K562 (cell line): ENCODE measurements around the gene RBM20. TPM values are rescaled to one million over a fixed set of nuclear protein-coding genes. Genes with fewer than 3 reads are reported as not detected.

Experiments used
- BRCA1 ChIP-seq, 2 experiments: fragments of 450-650 bp in 1 of 2; sonication (generic) in 1 of 2; formaldehyde crosslinking in 1 of 2; IDR thresholded peaks; 2 replicates each; pipeline versions ENCODE4 v1.5.0 to v1.6.1; 2017 to 2020; ENCODE audit warnings: mild to moderate bottlenecking in 1 of 2, missing genetic modification reagents in 1 of 2
- CBX8 ChIP-seq: fragments of 200-600 bp; sonication (generic); IDR thresholded peaks from 2 replicates; pipeline ENCODE4 v1.6.1; 2012; ENCODE audit warnings: borderline replicate concordance, mixed run types, low read depth, mild to moderate bottlenecking, moderate library complexity, mixed read lengths, low read length, control low read depth, inconsistent platforms; ENCODE audit not compliant: poor library complexity, severe bottlenecking; ENCODE audit errors: extremely low read depth
- GATAD2A ChIP-seq: fragments of 450-650 bp; IDR thresholded peaks from 2 replicates; pipeline ENCODE4 v1.6.1; 2017
- GTF2F1 ChIP-seq: IDR thresholded peaks from 2 replicates; pipeline ENCODE4 v1.6.1; 2011; ENCODE audit warnings: low read depth, low read length, improper control_type of control experiment
- HNRNPK ChIP-seq: fragments of 200-400 bp; formaldehyde crosslinking; IDR thresholded peaks from one replicate; pipeline ENCODE4 v1.6.1; 2018; ENCODE audit warnings: mild to moderate bottlenecking, low read depth, low read length; ENCODE audit not compliant: poor library complexity, severe bottlenecking
- HSF4 ChIP-seq: fragments of 250-450 bp; sonication (Bioruptor Pico); IDR thresholded peaks from 2 replicates; pipeline ENCODE4 v2.1.2; 2022; ENCODE audit warnings: mild to moderate bottlenecking, moderate library complexity, borderline replicate concordance
- IRF2 ChIP-seq: sonication (generic); formaldehyde crosslinking; IDR thresholded peaks from 2 replicates; pipeline ENCODE4 v1.8.1; 2022; ENCODE audit warnings: mild to moderate bottlenecking, missing genetic modification reagents
- MAX ChIP-seq: sonication (generic); formaldehyde crosslinking; IDR thresholded peaks from 2 replicates; pipeline ENCODE4 v1.9.0; 2022; ENCODE audit warnings: mild to moderate bottlenecking, missing genetic modification reagents
- MBD2 ChIP-seq: sonication (generic); IDR thresholded peaks from 2 replicates; pipeline ENCODE4 v1.6.1; 2016; ENCODE audit warnings: low read depth, borderline replicate concordance
- PML ChIP-seq: IDR thresholded peaks from 2 replicates; pipeline ENCODE4 v1.6.1; 2012; ENCODE audit warnings: low read length, inconsistent platforms
- RERE ChIP-seq: sonication (generic); formaldehyde crosslinking; IDR thresholded peaks from 2 replicates; pipeline ENCODE4 v1.8.0; 2023; ENCODE audit warnings: missing genetic modification reagents, mild to moderate bottlenecking, borderline replicate concordance
- SP2 ChIP-seq: IDR thresholded peaks from 2 replicates; pipeline ENCODE4 v1.6.1; 2011; ENCODE audit warnings: mild to moderate bottlenecking, low read depth, low read length, moderate library complexity; ENCODE audit not compliant: poor library complexity, severe bottlenecking; ENCODE audit errors: extremely low read depth
- TGIF2 ChIP-seq: sonication (generic); formaldehyde crosslinking; IDR thresholded peaks from 2 replicates; pipeline ENCODE4 v1.8.1; 2022; ENCODE audit warnings: mild to moderate bottlenecking, missing genetic modification reagents, moderate library complexity
- ZC3H8 ChIP-seq: fragments of 450-650 bp; IDR thresholded peaks from 2 replicates; pipeline ENCODE4 v1.6.1; 2017
- ZFX ChIP-seq: sonication (generic); formaldehyde crosslinking; IDR thresholded peaks from 2 replicates; pipeline ENCODE4 v1.8.0; 2022; ENCODE audit warnings: mild to moderate bottlenecking, missing genetic modification reagents, moderate library complexity
- ZNF408 ChIP-seq: fragments of 250-450 bp; sonication (Bioruptor Pico); IDR thresholded peaks from 2 replicates; pipeline ENCODE4 v1.4.0; 2020; ENCODE audit warnings: low read depth, mild to moderate bottlenecking, moderate library complexity
- ZNF444 ChIP-seq: fragments of 250-450 bp; sonication (Bioruptor Pico); IDR thresholded peaks from 2 replicates; pipeline ENCODE4 v1.4.0; 2020; ENCODE audit warnings: mild to moderate bottlenecking, moderate library complexity
- ZNF75A ChIP-seq: fragments of 450-650 bp; formaldehyde crosslinking; IDR thresholded peaks from 2 replicates; pipeline ENCODE4 v1.4.0; 2020; ENCODE audit warnings: mild to moderate bottlenecking
- ZNF764 ChIP-seq: fragments of 250-450 bp; sonication (Bioruptor Pico); IDR thresholded peaks from 2 replicates; pipeline ENCODE4 v1.4.0; 2020; ENCODE audit warnings: low read depth, mild to moderate bottlenecking, moderate library complexity
- ZNF785 ChIP-seq: fragments of 250-450 bp; sonication (Bioruptor Pico); IDR thresholded peaks from 2 replicates; pipeline ENCODE4 v1.4.0; 2020; ENCODE audit warnings: mild to moderate bottlenecking
- polyA plus RNA-seq, 8 experiments: library from polyadenylated mRNA; depleted of rRNA in 4 of 8; stranded (reverse) in 5 of 8; unstranded in 3 of 8; fragments of >200 nt; fragmentation: Nextera tagmentation in 2 of 8; fragmentation: Illumina TruSeq in 1 of 8; extraction: Ambion mirVana in 2 of 8; extraction: Trizol in 1 of 8; gene quantifications; 2 replicates each; pipeline versions ENCODE4 v1.2.1 to v1.2.3, GENCODE V29; 2011 to 2014; ENCODE audit warnings: inconsistent platforms in 1 of 8, missing spikeins in 1 of 8
- total RNA-seq, 7 experiments: library from RNA; depleted of rRNA in 6 of 7; stranded (reverse); fragments of >200 nt in 6 of 7; fragmentation: Illumina TruSeq in 2 of 7; extraction: Trizol in 2 of 7; gene quantifications; 2 replicates each; pipeline versions ENCODE4 v1.2.1 to v1.2.3, GENCODE V29; 2011 to 2021; ENCODE audit warnings: low replicate concordance in 1 of 7
- TF ChIP-seq, protein P1 (sequence below): fragments of 450-650 bp; IDR thresholded peaks from 2 replicates; pipeline ENCODE4 v1.6.1; 2016; ENCODE audit warnings: mild to moderate bottlenecking

Gene RBM20
- total and polyA plus RNA-seq, 9 of the 15 experiments (the other 6 are each of a cell fraction or from before 2014, with no cell fraction given), result 0.63 to 5.7 (median 3.2) TPM

- TF ChIP-seq RERE (CRISPR knock-in tag) (no peak), CBX8 (no peak), ZNF75A (no peak), ZFX (CRISPR knock-in tag) (no peak), ZNF408 (no peak), TGIF2 (CRISPR knock-in tag) (no peak), ZNF785 (no peak), MBD2 (peak; percentile 38; the same call in 1 of the 2 replicates), GTF2F1 (no peak), IRF2 (CRISPR knock-in tag) (no peak), MAX (CRISPR knock-in tag) (no peak), PML (peak; percentile 83), GATAD2A (no peak), SP2 (no peak), BRCA1 (IDR thresholded peaks at IDR 0.05) (no peak), BRCA1 (CRISPR knock-in tag; IDR thresholded peaks at IDR 0.05) (no peak), HNRNPK (no peak), ZNF764 (CRISPR knock-in tag) (no peak), ZC3H8 (no peak), HSF4 (CRISPR knock-in tag) (no peak), ZNF444 (CRISPR knock-in tag) (no peak)
- TF ChIP-seq, protein P1, sequence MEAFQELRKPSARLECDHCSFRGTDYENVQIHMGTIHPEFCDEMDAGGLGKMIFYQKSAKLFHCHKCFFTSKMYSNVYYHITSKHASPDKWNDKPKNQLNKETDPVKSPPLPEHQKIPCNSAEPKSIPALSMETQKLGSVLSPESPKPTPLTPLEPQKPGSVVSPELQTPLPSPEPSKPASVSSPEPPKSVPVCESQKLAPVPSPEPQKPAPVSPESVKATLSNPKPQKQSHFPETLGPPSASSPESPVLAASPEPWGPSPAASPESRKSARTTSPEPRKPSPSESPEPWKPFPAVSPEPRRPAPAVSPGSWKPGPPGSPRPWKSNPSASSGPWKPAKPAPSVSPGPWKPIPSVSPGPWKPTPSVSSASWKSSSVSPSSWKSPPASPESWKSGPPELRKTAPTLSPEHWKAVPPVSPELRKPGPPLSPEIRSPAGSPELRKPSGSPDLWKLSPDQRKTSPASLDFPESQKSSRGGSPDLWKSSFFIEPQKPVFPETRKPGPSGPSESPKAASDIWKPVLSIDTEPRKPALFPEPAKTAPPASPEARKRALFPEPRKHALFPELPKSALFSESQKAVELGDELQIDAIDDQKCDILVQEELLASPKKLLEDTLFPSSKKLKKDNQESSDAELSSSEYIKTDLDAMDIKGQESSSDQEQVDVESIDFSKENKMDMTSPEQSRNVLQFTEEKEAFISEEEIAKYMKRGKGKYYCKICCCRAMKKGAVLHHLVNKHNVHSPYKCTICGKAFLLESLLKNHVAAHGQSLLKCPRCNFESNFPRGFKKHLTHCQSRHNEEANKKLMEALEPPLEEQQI, result peak; percentile 57; the same call in 1 of the 2 replicates
Measured at GRCh38 chr10:110858297-110858934, 214.3 kb downstream of the RBM20 start (continued).
